HL-60/S4 treated with retinoic acid at 250 ng/mL for 4 days and 3 days (cell line): ENCODE measurements around the gene SPP2.

Source experiments
- in situ Hi-C: fragments of 300-500 bp; cut with MboI; formaldehyde crosslinking; loops from 2 replicates; pipeline ENCODE4 v1.7.0; 2022; ENCODE audit warnings: low sequenced_read_pairs

SPP2 gene

GRCh38 chr2:234091883-234092282 lies 41.4 kb downstream of the SPP2 start:
- in situ Hi-C loops = no loop called here

DNA sequence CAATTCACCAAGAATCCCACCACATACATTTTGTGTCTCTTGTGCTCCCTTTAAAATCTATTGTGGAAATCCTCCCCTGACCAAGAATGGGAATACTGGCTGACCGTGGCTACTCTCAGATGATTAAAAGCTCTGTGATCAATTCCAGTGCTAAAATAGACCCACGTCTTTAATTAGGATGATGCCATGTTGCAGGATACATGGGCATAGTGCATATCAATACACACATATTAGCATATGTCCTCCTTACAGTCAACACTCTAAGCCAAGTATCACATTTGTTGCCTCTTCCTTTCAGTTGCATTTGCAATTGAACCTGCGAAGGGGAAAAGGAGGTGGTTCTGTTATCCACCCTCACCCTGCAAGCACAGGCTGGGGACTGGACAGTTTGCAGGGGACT lies 41.8 kb downstream of the SPP2 start:
- in situ Hi-C loops = no loop called here

GRCh38 chr2:234095301-234095700 lies 44.8 kb downstream of the SPP2 start:
- in situ Hi-C loops = no loop called here

DNA sequence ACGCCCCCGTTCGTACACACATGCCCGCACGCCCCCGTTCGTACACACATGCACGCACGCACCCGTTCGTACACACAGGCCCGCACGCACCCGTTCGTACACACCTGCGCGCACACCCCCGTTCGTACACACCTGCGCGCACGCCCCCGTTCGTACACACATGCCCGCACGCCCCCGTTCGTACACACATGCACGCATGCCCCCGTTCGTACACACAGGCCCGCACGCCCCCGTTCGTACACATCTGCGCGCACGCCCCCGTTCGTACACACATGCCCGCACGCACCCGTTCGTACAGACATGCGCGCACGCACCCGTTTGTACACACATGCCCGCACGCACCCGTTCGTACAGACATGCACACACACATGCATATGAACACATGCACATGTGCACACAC lies 45.7 kb downstream of the SPP2 start:
- in situ Hi-C loops = no loop called here

- in situ Hi-C loops = no loop called here
Measured at GRCh38 chr2:234098681-234099080, 48.2 kb downstream of the SPP2 start.

DNA sequence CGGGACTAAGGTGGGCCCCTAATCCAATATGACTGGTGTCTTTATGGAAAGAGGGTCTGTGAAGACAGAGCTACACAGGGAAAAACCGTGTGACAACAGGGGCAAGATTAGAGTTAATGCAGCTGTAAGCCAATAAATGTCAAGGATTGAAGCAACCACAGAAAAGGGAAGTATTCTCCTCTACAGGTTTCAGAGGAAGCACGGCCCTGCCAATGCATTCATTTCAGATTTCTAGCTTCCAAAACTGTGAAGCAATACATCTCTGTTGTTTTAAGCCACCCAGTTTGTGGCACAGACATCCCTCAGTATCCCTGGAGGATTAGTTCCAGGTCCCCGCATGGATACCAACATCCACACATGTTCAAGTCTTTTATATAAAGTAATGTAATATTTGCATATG lies 48.8 kb downstream of the SPP2 start:
- in situ Hi-C loops = no loop called here

DNA sequence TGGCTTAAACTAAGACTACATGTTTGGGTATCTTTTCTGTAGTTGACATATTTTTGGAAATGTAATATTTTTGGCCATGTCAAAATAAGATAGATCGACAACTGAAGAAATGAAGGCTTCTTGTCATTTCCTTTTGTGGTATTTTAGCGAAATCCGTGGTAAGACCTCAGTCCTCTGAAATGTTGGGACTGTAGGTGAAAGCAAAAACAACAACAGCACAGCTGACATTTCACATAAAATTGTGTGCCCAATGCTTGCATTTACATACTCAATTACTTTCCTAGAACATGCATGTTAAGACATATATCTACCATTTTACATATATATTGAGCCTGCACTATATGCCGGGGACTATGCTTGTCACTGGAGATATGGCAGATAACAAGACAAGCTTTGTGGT lies 50.2 kb downstream of the SPP2 start:
- in situ Hi-C loops = no loop called here

DNA sequence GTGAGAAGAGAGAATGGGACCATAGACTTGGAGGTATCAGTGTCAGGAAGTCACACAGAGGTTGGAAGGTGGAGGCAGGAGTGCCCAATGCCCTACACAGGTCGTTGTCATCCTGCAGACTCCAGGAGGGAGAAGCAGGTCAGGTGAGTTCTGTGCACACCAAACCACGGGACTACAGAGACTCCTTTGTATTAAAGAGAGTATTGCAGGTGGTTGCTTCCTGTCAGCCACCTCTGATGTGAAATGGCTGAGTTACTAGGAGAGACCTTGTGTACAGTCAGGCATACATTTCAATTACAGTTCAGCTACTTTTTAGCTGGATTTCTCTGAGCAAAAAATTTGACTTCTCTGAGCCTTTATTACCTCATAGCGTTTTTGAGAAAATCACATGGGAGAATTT lies 51.6 kb downstream of the SPP2 start:
- in situ Hi-C loops = no loop called here

DNA sequence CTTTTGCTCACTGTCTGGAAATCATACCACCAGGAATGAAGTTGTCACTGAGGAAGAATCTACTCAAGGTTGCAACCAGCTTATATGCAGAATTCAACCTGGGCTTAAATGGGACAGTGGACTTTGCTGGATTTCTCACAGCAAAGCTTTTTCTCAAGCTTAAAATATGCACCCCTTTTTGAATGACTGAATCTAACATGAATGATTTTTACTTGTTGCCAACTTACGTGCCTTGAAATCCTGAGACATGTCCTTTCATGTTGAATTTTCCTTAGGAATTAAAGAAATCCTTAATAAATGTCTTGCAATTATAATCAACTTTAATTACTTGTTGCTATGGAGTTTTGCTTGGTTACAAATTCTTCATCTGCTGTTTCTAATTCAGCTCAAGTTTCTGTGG lies 57.4 kb downstream of the SPP2 start:
- in situ Hi-C loops = no loop called here

DNA sequence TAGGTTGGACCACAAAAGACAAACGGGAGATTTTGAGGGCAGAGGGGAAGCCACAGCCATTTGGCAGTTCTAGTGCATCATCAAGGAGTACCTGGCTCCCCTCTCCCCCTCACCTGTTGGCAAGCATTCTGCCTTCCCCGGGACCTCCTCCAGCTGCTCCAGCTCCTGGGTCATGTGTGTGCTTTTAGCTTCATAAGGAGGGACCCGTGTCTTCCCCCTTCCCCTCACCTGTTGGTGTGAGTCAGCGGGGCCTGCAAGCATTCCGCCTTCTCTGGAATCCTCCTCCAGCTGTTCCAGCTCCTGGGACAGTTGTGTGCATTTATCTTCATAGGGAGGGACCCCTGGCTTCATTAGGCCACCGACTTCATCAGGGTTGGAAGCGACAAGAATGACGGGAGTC lies 58.8 kb downstream of the SPP2 start:
- in situ Hi-C loops = no loop called here

DNA sequence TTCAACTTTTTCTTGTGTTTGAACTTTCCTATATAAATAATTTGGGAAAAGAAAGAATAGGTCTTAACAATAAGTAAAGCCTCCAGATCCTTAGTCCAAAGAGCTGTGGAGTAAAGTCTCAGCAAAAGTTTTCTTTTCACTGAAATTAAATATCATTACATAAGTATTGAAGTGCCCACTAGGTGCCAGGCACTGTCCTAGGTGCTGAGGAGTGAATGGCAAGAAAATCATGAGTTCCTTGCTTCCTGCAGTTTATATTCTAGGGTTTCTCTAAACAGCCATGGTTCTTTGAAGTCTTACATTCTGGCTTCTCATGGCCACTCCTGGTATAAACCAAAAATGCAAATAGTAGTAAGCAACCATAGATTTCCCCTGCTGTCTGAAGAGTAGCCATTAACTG lies 59.7 kb downstream of the SPP2 start:
- in situ Hi-C loops = no loop called here

- in situ Hi-C loops = no loop called here
Measured at GRCh38 chr2:234111523-234111922, 61.0 kb downstream of the SPP2 start.

GRCh38 chr2:234116010-234116409 lies 65.5 kb downstream of the SPP2 start:
- in situ Hi-C loops = no loop called here

- in situ Hi-C loops = no loop called here
Measured at GRCh38 chr2:234121999-234122398, 71.5 kb downstream of the SPP2 start.

GRCh38 chr2:234125451-234126145 lies 75.1 kb downstream of the SPP2 start:
- in situ Hi-C loops = loop anchor here (25.0 kb wide), 1 partner anchor 412 kb away; no protein-coding TSS in a partner anchor

- in situ Hi-C loops = loop anchor here (25.0 kb wide), 1 partner anchor 411 kb away; no protein-coding TSS in a partner anchor
Measured at GRCh38 chr2:234126146-234126470, 75.6 kb downstream of the SPP2 start.
